Measurements from ENCODE around the gene RASSF3.
"Not testable (repeated sequence)": the region's sequence is repeated elsewhere in the genome, so short reads cannot be mapped to it uniquely, and the experiment has no call there.

Gene RASSF3

GRCh38 chr12:64612843-64613242 is 2.5 kb downstream of the RASSF3 start:
- Histone ChIP-seq H2AFZ (ENCODE audit: low read length) (no peak overlapping the region), H3K4me2 (ENCODE audit: low read depth, low read length, poor library complexity, severe bottlenecking) (peak overlapping the region; percentile 82), H3K27me3 (ENCODE audit: insufficient read depth, low read length, poor library complexity, severe bottlenecking) (no peaks in the 10 kb centered on the region), H3K79me2 (ENCODE audit: insufficient read depth, low read length) (peaks cover 75% of the 10 kb centered on the region), H4K20me1 (ENCODE audit: insufficient read depth, low read length, poor library complexity, severe bottlenecking) (peaks cover 7% of the 10 kb centered on the region), H3K9me2 (replicated peaks; ENCODE audit: low read depth, low read length) (no peaks in the 10 kb centered on the region), H3K4me1 (ENCODE audit: insufficient read depth, low read length, poor library complexity, severe bottlenecking) (peaks cover 47% of the 10 kb centered on the region), H3K9ac (ENCODE audit: low read depth, low read length, poor library complexity, severe bottlenecking) (peak overlapping the region; percentile 77), H3K36me3 (ENCODE audit: insufficient read depth, low read length) (no peaks in the 10 kb centered on the region), H3F3A (ENCODE audit: low read depth) (no peaks in the 10 kb centered on the region), H3K4me3 (ENCODE audit: low read length, poor library complexity, severe bottlenecking) (peak overlapping the region; percentile 77), H3K9me3 (ENCODE audit: insufficient read depth, low read depth, low read length) (no peaks in the 10 kb centered on the region)
- TF ChIP-seq EZH2phosphoT487 (IDR thresholded peaks at IDR 0.05; ENCODE audit: borderline replicate concordance) (no peak), CTCF (conservative IDR thresholded peaks at IDR 0.05; ENCODE audit: low read length) (no peak)

GRCh38 chr12:64613775-64614398 is 3.6 kb downstream of the RASSF3 start:
- not testable (repeated sequence) for H3K9ac ChIP-seq (ENCODE audit: low read depth, low read length, poor library complexity, severe bottlenecking); H3K9me3 ChIP-seq (ENCODE audit: insufficient read depth, low read depth, low read length); H3K9me2 ChIP-seq (replicated peaks; ENCODE audit: low read depth, low read length); H4K20me1 ChIP-seq (ENCODE audit: insufficient read depth, low read length, poor library complexity, severe bottlenecking); H3K27me3 ChIP-seq (ENCODE audit: insufficient read depth, low read length, poor library complexity, severe bottlenecking); H3K36me3 ChIP-seq (ENCODE audit: insufficient read depth, low read length); H2AFZ ChIP-seq (ENCODE audit: low read length); H3F3A ChIP-seq (ENCODE audit: low read depth)
- peak overlapping the region; percentile 77 for H3K4me3 ChIP-seq (ENCODE audit: low read length, poor library complexity, severe bottlenecking)
- H3K4me2 ChIP-seq (ENCODE audit: low read depth, low read length, poor library complexity, severe bottlenecking) = peak overlapping the region; percentile 82
- peaks cover 84% of the 10 kb centered on the region for H3K79me2 ChIP-seq (ENCODE audit: insufficient read depth, low read length)
- peaks cover 40% of the 10 kb centered on the region for H3K4me1 ChIP-seq (ENCODE audit: insufficient read depth, low read length, poor library complexity, severe bottlenecking)

GRCh38 chr12:64616201-64616600 is 5.9 kb downstream of the RASSF3 start:
- Histone ChIP-seq H3K27me3 (ENCODE audit: insufficient read depth, low read length, poor library complexity, severe bottlenecking) (no peaks in the 10 kb centered on the region), H3K36me3 (ENCODE audit: insufficient read depth, low read length) (no peaks in the 10 kb centered on the region), H3K79me2 (ENCODE audit: insufficient read depth, low read length) (peaks cover 97% of the 10 kb centered on the region), H3K9me2 (replicated peaks; ENCODE audit: low read depth, low read length) (no peaks in the 10 kb centered on the region), H3K4me3 (ENCODE audit: low read length, poor library complexity, severe bottlenecking) (no peak overlapping the region), H4K20me1 (ENCODE audit: insufficient read depth, low read length, poor library complexity, severe bottlenecking) (peaks cover 5% of the 10 kb centered on the region), H3K9ac (ENCODE audit: low read depth, low read length, poor library complexity, severe bottlenecking) (peak overlapping the region; percentile 10), H2AFZ (ENCODE audit: low read length) (no peak overlapping the region), H3K4me2 (ENCODE audit: low read depth, low read length, poor library complexity, severe bottlenecking) (peak overlapping the region; percentile 31), H3K9me3 (ENCODE audit: insufficient read depth, low read depth, low read length) (no peaks in the 10 kb centered on the region), H3F3A (ENCODE audit: low read depth) (no peaks in the 10 kb centered on the region; the same call in 1 of the 2 replicates), H3K4me1 (ENCODE audit: insufficient read depth, low read length, poor library complexity, severe bottlenecking) (peaks cover 41% of the 10 kb centered on the region)
- no peak for TF ChIP-seq CTCF (conservative IDR thresholded peaks at IDR 0.05; ENCODE audit: low read length)
- no peak for TF ChIP-seq EZH2phosphoT487 (IDR thresholded peaks at IDR 0.05; ENCODE audit: borderline replicate concordance)
